SU-DHL-6 (cell line): ENCODE data around the gene ACSL6.

Experiments
- H2AFZ ChIP-seq: fragments of 200-600 bp; sonication (generic); 2 replicates; pipeline ENCODE4 v1.6.1; 2014; ENCODE audit warnings: low read depth, mild to moderate bottlenecking, moderate library complexity, mixed read lengths, antibody characterized with exemption, low read length; ENCODE audit not compliant: severe bottlenecking
- H3F3A ChIP-seq: fragments of 200-600 bp; shearing (Covaris generic); 2 replicates; pipeline ENCODE4 v1.6.0; 2016; ENCODE audit warnings: antibody characterized with exemption, mild to moderate bottlenecking; ENCODE audit not compliant: insufficient read depth
- H3K27ac ChIP-seq: fragments of 200-600 bp; sonication (generic); 2 replicates; pipeline ENCODE4 v1.5.1; 2016; ENCODE audit warnings: low read depth, mild to moderate bottlenecking, low read length, moderate library complexity, mixed read lengths
- H3K27me3 ChIP-seq: fragments of 200-600 bp; sonication (generic), shearing (Covaris generic); 2 replicates; pipeline ENCODE4 v1.6.0; 2014; ENCODE audit warnings: mild to moderate bottlenecking, low read length
- H3K36me3 ChIP-seq: fragments of 200-600 bp; sonication (generic); 2 replicates; pipeline ENCODE4 v1.6.1; 2014; ENCODE audit warnings: mild to moderate bottlenecking, low read length, mixed read lengths
- H3K4me2 ChIP-seq: fragments of 300-600, 200-600 bp; shearing (Covaris generic), sonication (generic); 2 replicates; pipeline ENCODE4 v1.6.0; 2014; ENCODE audit warnings: low read length, low read depth, mild to moderate bottlenecking; ENCODE audit not compliant: poor library complexity, severe bottlenecking
- H3K4me3 ChIP-seq: fragments of 200-600 bp; sonication (generic); 2 replicates; pipeline ENCODE4 v1.5.1; 2014; ENCODE audit warnings: antibody characterized with exemption, low read length, mild to moderate bottlenecking, mixed read lengths; ENCODE audit not compliant: insufficient read depth, poor library complexity, severe bottlenecking
- H3K79me2 ChIP-seq: fragments of 200-600 bp; sonication (generic); 2 replicates; pipeline ENCODE4 v1.6.1; 2014; ENCODE audit warnings: mild to moderate bottlenecking, low read length, moderate library complexity; ENCODE audit not compliant: insufficient read depth
- H3K9ac ChIP-seq: fragments of 200-600 bp; sonication (generic); 2 replicates; pipeline ENCODE4 v1.7.0; 2014; ENCODE audit warnings: mild to moderate bottlenecking, low read length
- H3K9me2 ChIP-seq: fragments of 200-600 bp; sonication (generic); replicated peaks from 2 replicates; pipeline ENCODE4 v1.6.1; 2014; ENCODE audit warnings: low read length; ENCODE audit not compliant: insufficient read depth
- H3K9me3 ChIP-seq: fragments of 200-600 bp; sonication (generic); 2 replicates; pipeline ENCODE4 v1.6.1; 2014; ENCODE audit warnings: low read length, mixed read lengths; ENCODE audit not compliant: insufficient read depth
- H4K20me1 ChIP-seq: fragments of 200-600 bp; sonication (generic); 2 replicates; pipeline ENCODE4 v1.6.1; 2014; ENCODE audit warnings: low read depth, mild to moderate bottlenecking, antibody characterized with exemption, low read length, moderate library complexity, mixed read lengths
- EZH2phosphoT487 ChIP-seq: fragments of 200-600 bp; sonication (generic), shearing (Covaris generic); conservative IDR thresholded peaks from 2 replicates; pipeline ENCODE4 v1.6.1; 2018; ENCODE audit warnings: mild to moderate bottlenecking, antibody characterized with exemption, low read length, moderate library complexity, mixed read lengths
- TF ChIP-seq, protein P1 (sequence below): fragments of 200-600 bp; sonication (generic); IDR thresholded peaks from one replicate; pipeline ENCODE4 v1.5.1; 2017; ENCODE audit warnings: antibody characterized with exemption, mild to moderate bottlenecking, low read length, moderate library complexity; ENCODE audit not compliant: insufficient read depth, poor library complexity, severe bottlenecking

ACSL6 gene

GRCh38 chr5:131987251-131987650, 24.2 kb downstream of the ACSL6 start:
- no peak overlapping the region for H3K27ac ChIP-seq
- H3K4me2 ChIP-seq: no peak overlapping the region
- H3F3A ChIP-seq: no peaks in the 10 kb centered on the region
- H3K9me2 ChIP-seq: no peaks in the 10 kb centered on the region
- H3K9ac ChIP-seq: no peak overlapping the region
- no peaks in the 10 kb centered on the region for H3K36me3 ChIP-seq
- no peak overlapping the region for H2AFZ ChIP-seq
- no peaks in the 10 kb centered on the region for H3K27me3 ChIP-seq
- H4K20me1 ChIP-seq: no peaks in the 10 kb centered on the region
- no peak overlapping the region for H3K4me3 ChIP-seq
- no peaks in the 10 kb centered on the region for H3K79me2 ChIP-seq
- TF ChIP-seq EZH2phosphoT487: no peak
- TF ChIP-seq, protein P1, sequence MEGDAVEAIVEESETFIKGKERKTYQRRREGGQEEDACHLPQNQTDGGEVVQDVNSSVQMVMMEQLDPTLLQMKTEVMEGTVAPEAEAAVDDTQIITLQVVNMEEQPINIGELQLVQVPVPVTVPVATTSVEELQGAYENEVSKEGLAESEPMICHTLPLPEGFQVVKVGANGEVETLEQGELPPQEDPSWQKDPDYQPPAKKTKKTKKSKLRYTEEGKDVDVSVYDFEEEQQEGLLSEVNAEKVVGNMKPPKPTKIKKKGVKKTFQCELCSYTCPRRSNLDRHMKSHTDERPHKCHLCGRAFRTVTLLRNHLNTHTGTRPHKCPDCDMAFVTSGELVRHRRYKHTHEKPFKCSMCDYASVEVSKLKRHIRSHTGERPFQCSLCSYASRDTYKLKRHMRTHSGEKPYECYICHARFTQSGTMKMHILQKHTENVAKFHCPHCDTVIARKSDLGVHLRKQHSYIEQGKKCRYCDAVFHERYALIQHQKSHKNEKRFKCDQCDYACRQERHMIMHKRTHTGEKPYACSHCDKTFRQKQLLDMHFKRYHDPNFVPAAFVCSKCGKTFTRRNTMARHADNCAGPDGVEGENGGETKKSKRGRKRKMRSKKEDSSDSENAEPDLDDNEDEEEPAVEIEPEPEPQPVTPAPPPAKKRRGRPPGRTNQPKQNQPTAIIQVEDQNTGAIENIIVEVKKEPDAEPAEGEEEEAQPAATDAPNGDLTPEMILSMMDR: no peak
- no peaks in the 10 kb centered on the region for H3K9me3 ChIP-seq

- no peaks in the 10 kb centered on the region for H3F3A ChIP-seq
- H3K9me2 ChIP-seq: no peaks in the 10 kb centered on the region
- no peak overlapping the region for H3K9ac ChIP-seq
- H3K27ac ChIP-seq: no peak overlapping the region
- no peak overlapping the region for H3K4me3 ChIP-seq
- no peak overlapping the region for H2AFZ ChIP-seq
- TF ChIP-seq EZH2phosphoT487: no peak
- TF ChIP-seq, protein P1: no peak
- H3K36me3 ChIP-seq: no peaks in the 10 kb centered on the region
- no peaks in the 10 kb centered on the region for H3K27me3 ChIP-seq
- H3K9me3 ChIP-seq: no peaks in the 10 kb centered on the region
- no peaks in the 10 kb centered on the region for H4K20me1 ChIP-seq
- H3K79me2 ChIP-seq: no peaks in the 10 kb centered on the region
- no peak overlapping the region for H3K4me2 ChIP-seq
These were observed 25.1 kb downstream of the ACSL6 start for GRCh38 chr5:131986161-131986912.

DNA sequence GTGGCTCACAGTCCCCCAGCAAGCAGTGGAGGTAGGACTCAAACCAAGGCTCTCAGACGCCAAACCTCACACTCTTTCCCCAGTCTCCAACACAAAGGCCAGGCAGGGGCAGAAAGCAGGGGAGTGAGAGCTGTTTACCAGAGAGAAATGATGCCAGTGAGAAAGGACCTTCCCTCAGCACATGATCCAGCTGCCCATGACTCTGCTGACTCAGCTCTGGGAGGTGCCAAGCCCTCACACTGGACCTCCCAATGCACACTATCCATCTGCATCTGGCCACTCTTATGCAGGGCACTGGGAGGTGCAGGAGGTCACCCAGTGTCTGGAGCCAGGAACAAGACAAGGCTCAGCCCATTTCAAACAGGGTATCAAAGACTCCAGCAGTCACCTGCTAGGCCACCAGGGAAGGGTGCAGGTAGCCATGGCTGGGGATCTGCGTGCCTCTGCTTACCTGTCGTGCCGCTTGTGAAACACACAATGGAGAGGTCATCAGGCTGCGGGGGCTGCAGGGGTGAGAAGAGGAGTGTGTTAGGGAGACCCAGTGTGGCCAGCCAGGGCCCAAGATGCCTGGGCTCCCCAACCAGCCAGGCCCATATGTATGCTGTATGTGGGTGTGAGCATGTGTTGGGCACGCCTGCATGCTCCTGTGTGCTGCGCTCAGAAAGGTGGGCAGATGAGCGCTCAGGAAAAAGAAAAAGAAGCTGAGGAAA, 26.3 kb downstream of the ACSL6 start:
- Histone ChIP-seq H3K4me2 (no peak overlapping the region), H3K79me2 (no peaks in the 10 kb centered on the region), H2AFZ (no peak overlapping the region), H3K4me3 (no peak overlapping the region), H3K27me3 (no peaks in the 10 kb centered on the region), H3K9me2 (no peaks in the 10 kb centered on the region), H3K9ac (no peak overlapping the region), H4K20me1 (no peaks in the 10 kb centered on the region), H3F3A (no peaks in the 10 kb centered on the region), H3K27ac (no peak overlapping the region), H3K36me3 (no peaks in the 10 kb centered on the region), H3K9me3 (no peaks in the 10 kb centered on the region)
- TF ChIP-seq, protein P1: no peak
- no peak for TF ChIP-seq EZH2phosphoT487
